ENCODE data around the gene HDGFL2. TPM values are rescaled to one million over a fixed set of nuclear protein-coding genes. Genes with fewer than 3 reads are reported as not detected.

The HDGFL2 gene
- total RNA-seq, 1 donor from 2014 or later: 28.2 TPM

GRCh38 chr19:4456843-4457653 lies 15.0 kb upstream of the HDGFL2 start:
- ATAC-seq: peak; percentile 21
- intact Hi-C loops (cut with DNase I): no loop called here
- peak; percentile 77 for DNase-seq (ENCODE audit: missing footprints)

- intact Hi-C loops (cut with DNase I): no loop called here
- DNase-seq (ENCODE audit: missing footprints) (peak; percentile 100), ATAC-seq (peak; percentile 93)
These were observed 14.3 kb upstream of the HDGFL2 start, which contains the start of gene UBXN6 for GRCh38 chr19:4457654-4458395. Gene UBXN6 (minus strand): TSS chr19:4457794. CDS start chr19:4457697, 97 bp downstream.

GRCh38 chr19:4464815-4465581 lies 7.1 kb upstream of the HDGFL2 start:
- intact Hi-C loops (cut with DNase I): no loop called here
- DNase-seq (ENCODE audit: missing footprints) (no peak), ATAC-seq (no peak)

- DNase-seq (ENCODE audit: missing footprints): no peak
- no peak for ATAC-seq
- intact Hi-C loops (cut with DNase I): no loop called here
These were observed 4.3 kb upstream of the HDGFL2 start for GRCh38 chr19:4467835-4468234.

GRCh38 chr19:4471403-4472173 lies 509 bp upstream of the HDGFL2 start:
- ATAC-seq (peak; percentile 97), DNase-seq (ENCODE audit: missing footprints) (peak; percentile 98)
- intact Hi-C loops (cut with DNase I): loop anchor here (5.0 kb wide), 1 partner anchor 69 kb away; the partner anchor contains the start of genes CHAF1A and SH3GL1

GRCh38 chr19:4473011-4473762 lies 1.1 kb downstream of the HDGFL2 start:
- intact Hi-C loops (cut with DNase I): loop anchor here (5.0 kb wide), 1 partner anchor 71 kb away; the partner anchor contains the start of genes CHAF1A and SH3GL1
- no peak for DNase-seq (ENCODE audit: missing footprints)
- no peak for ATAC-seq

GRCh38 chr19:4473763-4474513 lies 1.8 kb downstream of the HDGFL2 start:
- intact Hi-C loops (cut with DNase I): loop anchor here (5.0 kb wide), 1 partner anchor 72 kb away; the partner anchor contains the start of genes CHAF1A and SH3GL1
- no peak for DNase-seq (ENCODE audit: missing footprints)
- ATAC-seq: no peak

- ATAC-seq (no peak), DNase-seq (ENCODE audit: missing footprints) (no peak)
- intact Hi-C loops (cut with DNase I): loop anchor here (5.0 kb wide), 1 partner anchor 72 kb away; the partner anchor contains the start of genes CHAF1A and SH3GL1
These were observed 2.5 kb downstream of the HDGFL2 start for GRCh38 chr19:4474514-4475022.

GRCh38 chr19:4477034-4477801 lies 5.1 kb downstream of the HDGFL2 start:
- intact Hi-C loops (cut with DNase I): no loop called here
- DNase-seq (ENCODE audit: missing footprints) (no peak), ATAC-seq (no peak)

- DNase-seq (ENCODE audit: missing footprints): peak; percentile 31
- intact Hi-C loops (cut with DNase I): no loop called here
These were observed 10.7 kb downstream of the HDGFL2 start for GRCh38 chr19:4482721-4483364.

GRCh38 chr19:4483385-4483784 lies 11.3 kb downstream of the HDGFL2 start:
- intact Hi-C loops (cut with DNase I): no loop called here
- ATAC-seq (no peak), DNase-seq (ENCODE audit: missing footprints) (peak; percentile 41)

More at GRCh38 chr19:4482721-4483364, 10.7 kb downstream of the HDGFL2 start:
- ATAC-seq: no peak

GRCh38 chr19:4487572-4487971 lies 15.5 kb downstream of the HDGFL2 start:
- intact Hi-C loops (cut with DNase I): no loop called here
- ATAC-seq: no peak
- DNase-seq (ENCODE audit: missing footprints): peak; percentile 57

GRCh38 chr19:4488496-4488895 lies 16.4 kb downstream of the HDGFL2 start:
- DNase-seq (ENCODE audit: missing footprints) (peak; percentile 63), ATAC-seq (no peak)
- intact Hi-C loops (cut with DNase I): no loop called here

- no peak for ATAC-seq
- no peak for DNase-seq (ENCODE audit: missing footprints)
- intact Hi-C loops (cut with DNase I): no loop called here
These were observed 19.3 kb downstream of the HDGFL2 start for GRCh38 chr19:4491446-4491845.

- intact Hi-C loops (cut with DNase I): no loop called here
- ATAC-seq: no peak
- no peak for DNase-seq (ENCODE audit: missing footprints)
These were observed 20.4 kb downstream of the HDGFL2 start for GRCh38 chr19:4492337-4493103.

Measured in Right ventricle myocardium inferior (tissue), 1 donor.